ENCODE measurements around the gene FTCD.

The FTCD gene

DNA sequence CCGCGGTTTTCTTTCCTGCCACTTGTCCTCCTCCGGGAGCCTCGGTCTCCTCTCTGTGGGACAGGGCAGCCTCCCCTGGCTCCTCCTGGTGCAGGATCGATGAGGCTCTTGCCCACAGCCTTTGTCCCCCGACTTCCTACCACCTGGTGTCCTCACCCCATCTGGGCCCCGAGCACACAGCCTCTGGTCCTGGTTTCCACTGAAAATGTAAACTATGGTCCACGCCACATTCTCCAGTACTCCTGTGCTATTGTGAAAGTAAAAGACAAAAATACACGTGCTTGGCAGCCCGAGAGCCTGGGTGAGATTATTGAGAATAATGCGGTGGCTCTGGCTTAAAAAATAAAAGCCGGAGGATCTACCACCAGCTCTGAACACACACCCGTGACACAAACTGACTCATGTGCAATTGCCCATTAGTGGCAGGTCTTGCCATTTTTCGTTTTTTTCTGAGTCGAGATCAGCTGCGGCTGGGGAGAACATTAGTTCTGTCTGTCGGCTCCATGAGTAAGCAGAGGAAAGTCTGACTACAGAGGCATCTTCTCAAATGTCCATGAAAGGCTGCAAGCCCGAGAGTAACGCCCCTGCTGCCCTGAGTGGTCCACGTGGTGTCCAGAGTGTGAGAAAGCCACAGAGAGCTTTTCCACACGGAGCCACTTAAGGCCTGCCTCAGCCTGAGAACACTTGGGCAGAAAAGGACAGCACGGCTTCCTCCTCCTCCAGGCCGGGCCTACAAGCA, 63.2 kb downstream of the FTCD start:
- H2AFZ ChIP-seq, result no peak overlapping the region
- H3K4me1 ChIP-seq, result no peaks in the 10 kb centered on the region
- no peaks in the 10 kb centered on the region for H3K79me2 ChIP-seq
- no peaks in the 10 kb centered on the region for H3K9me3 ChIP-seq (ENCODE audit: control insufficient read depth, low read length)
- no peak overlapping the region for H3K27ac ChIP-seq
- no peak for TF ChIP-seq CTCF (IDR thresholded peaks at IDR 0.05)
- no peak overlapping the region for H3K4me3 ChIP-seq (ENCODE audit: low read depth, low read length)
- H3K9ac ChIP-seq, result no peak overlapping the region
- H3K27me3 ChIP-seq (ENCODE audit: control insufficient read depth, insufficient read depth, low read length), result no peaks in the 10 kb centered on the region
- no peak overlapping the region for H3K4me2 ChIP-seq (ENCODE audit: low read length)
- no peaks in the 10 kb centered on the region for H3K36me3 ChIP-seq (ENCODE audit: control insufficient read depth, insufficient read depth, low read length)

DNA sequence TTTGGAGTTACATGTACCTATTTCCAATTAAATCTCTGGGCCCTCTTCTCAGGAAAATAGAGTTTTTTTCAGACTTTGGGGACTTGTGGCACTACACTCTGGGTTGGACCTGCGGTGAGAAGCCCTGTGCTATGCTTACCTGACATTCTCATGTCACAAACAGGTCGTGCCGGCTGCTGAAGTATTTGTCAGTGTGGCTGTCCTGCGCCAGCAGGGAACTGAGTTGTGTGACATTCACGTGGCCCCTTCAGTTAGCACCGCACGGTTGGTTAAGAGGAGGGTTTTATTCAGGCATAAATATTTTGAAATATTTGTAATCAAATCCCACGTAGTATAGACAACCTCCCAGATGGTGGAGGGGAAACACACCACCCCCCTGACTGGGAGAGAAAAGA, 63.8 kb downstream of the FTCD start:
- Histone ChIP-seq H3K27ac (no peak overlapping the region), H3K36me3 (ENCODE audit: control insufficient read depth, insufficient read depth, low read length) (no peaks in the 10 kb centered on the region), H3K4me3 (ENCODE audit: low read depth, low read length) (no peak overlapping the region), H2AFZ (no peak overlapping the region), H3K79me2 (no peaks in the 10 kb centered on the region), H3K4me1 (no peaks in the 10 kb centered on the region), H3K9ac (no peak overlapping the region), H3K27me3 (ENCODE audit: control insufficient read depth, insufficient read depth, low read length) (no peaks in the 10 kb centered on the region), H3K9me3 (ENCODE audit: control insufficient read depth, low read length) (no peaks in the 10 kb centered on the region), H3K4me2 (ENCODE audit: low read length) (no peak overlapping the region)
- TF ChIP-seq CTCF (IDR thresholded peaks at IDR 0.05), result no peak

DNA sequence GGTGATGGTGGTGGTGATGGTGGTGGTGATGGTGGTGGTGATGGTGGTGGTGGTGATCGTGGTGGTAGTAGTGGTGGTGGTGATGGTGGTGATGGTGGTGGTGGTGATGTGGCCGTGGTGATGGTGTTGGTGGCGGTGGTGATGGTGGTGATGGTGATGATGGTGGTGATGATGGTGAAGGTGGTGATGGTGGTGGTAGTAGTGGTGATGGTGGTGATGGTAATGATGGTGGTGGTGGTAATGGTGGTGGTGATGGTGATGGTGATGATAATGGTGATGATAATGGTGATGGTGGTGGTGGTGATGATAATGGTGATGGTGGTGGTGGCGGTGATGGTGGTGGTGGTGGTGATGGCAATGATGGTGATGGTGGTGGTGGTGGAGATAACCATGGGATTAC, 64.3 kb downstream of the FTCD start:
- no peak overlapping the region for H3K9ac ChIP-seq
- no peak overlapping the region for H3K27ac ChIP-seq

DNA sequence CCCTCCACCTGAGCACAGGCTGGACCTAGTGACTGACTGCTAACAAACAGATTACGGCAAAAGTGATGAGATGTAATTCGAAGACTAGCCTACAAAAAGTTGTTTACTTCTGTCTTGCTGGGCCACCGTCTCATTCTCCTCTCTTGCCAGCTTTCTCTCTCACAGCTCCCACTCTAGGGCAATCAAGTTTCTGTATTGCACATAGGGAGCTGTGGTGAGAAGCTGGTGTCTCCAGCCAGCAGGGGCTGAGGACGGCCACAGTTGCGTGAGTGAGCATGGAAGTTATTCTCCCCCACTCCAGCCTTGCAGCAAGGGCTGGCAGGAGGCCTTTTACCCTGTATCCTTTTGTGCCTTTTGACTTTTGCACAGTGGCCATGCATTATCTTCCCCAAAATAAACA, 66.1 kb downstream of the FTCD start:
- Histone ChIP-seq H3K27me3 (ENCODE audit: control insufficient read depth, insufficient read depth, low read length) (no peaks in the 10 kb centered on the region), H3K27ac (no peak overlapping the region), H3K4me2 (ENCODE audit: low read length) (no peak overlapping the region), H3K36me3 (ENCODE audit: control insufficient read depth, insufficient read depth, low read length) (no peaks in the 10 kb centered on the region), H3K4me3 (ENCODE audit: low read depth, low read length) (no peak overlapping the region), H3K9me3 (ENCODE audit: control insufficient read depth, low read length) (no peaks in the 10 kb centered on the region), H3K79me2 (no peaks in the 10 kb centered on the region), H2AFZ (no peak overlapping the region), H3K9ac (no peak overlapping the region), H3K4me1 (no peaks in the 10 kb centered on the region)
- TF ChIP-seq CTCF (IDR thresholded peaks at IDR 0.05), result no peak

More for the DNA sequence above, 64.3 kb downstream of the FTCD start:
- Histone ChIP-seq H3K79me2 (no peaks in the 10 kb centered on the region), H3K27me3 (ENCODE audit: control insufficient read depth, insufficient read depth, low read length) (no peaks in the 10 kb centered on the region), H3K36me3 (ENCODE audit: control insufficient read depth, insufficient read depth, low read length) (no peaks in the 10 kb centered on the region), H3K4me3 (ENCODE audit: low read depth, low read length) (no peak overlapping the region), H3K4me2 (ENCODE audit: low read length) (no peak overlapping the region), H3K4me1 (no peaks in the 10 kb centered on the region), H2AFZ (no peak overlapping the region), H3K9me3 (ENCODE audit: control insufficient read depth, low read length) (no peaks in the 10 kb centered on the region)
- no peak for TF ChIP-seq CTCF (IDR thresholded peaks at IDR 0.05)

GRCh38 chr21:46088189-46088588, 67.2 kb downstream of the FTCD start:
- no peak overlapping the region for H3K9ac ChIP-seq
- no peaks in the 10 kb centered on the region for H3K4me1 ChIP-seq
- no peak for TF ChIP-seq CTCF (IDR thresholded peaks at IDR 0.05)
- H3K27me3 ChIP-seq (ENCODE audit: control insufficient read depth, insufficient read depth, low read length), result no peaks in the 10 kb centered on the region
- H3K4me3 ChIP-seq (ENCODE audit: low read depth, low read length), result no peak overlapping the region
- no peak overlapping the region for H2AFZ ChIP-seq
- H3K9me3 ChIP-seq (ENCODE audit: control insufficient read depth, low read length), result no peaks in the 10 kb centered on the region
- no peaks in the 10 kb centered on the region for H3K79me2 ChIP-seq
- no peaks in the 10 kb centered on the region for H3K36me3 ChIP-seq (ENCODE audit: control insufficient read depth, insufficient read depth, low read length)
- no peak overlapping the region for H3K4me2 ChIP-seq (ENCODE audit: low read length)
- H3K27ac ChIP-seq, result no peak overlapping the region
